Measurements from ENCODE around the gene CFAP299.
A peak's percentile ranks its signal among the peaks of the same experiment; 100 is the strongest.

The CFAP299 gene

GRCh38 chr4:80535551-80535950, 200.0 kb downstream of the CFAP299 start:
- no peaks in the 10 kb centered on the region for H3K36me3 ChIP-seq (ENCODE audit: insufficient read depth, low read length)
- no peak overlapping the region for H3K9ac ChIP-seq (ENCODE audit: low read length)
- TF ChIP-seq EZH2 (IDR thresholded peaks at IDR 0.05; ENCODE audit: borderline replicate concordance, low read length) (no peak), CTCF (IDR thresholded peaks at IDR 0.05; ENCODE audit: low read length) (no peak)
- peak overlapping the region; percentile 2 for H3K27ac ChIP-seq (ENCODE audit: low read depth, low read length, poor library complexity, severe bottlenecking)
- no peaks in the 10 kb centered on the region for H4K20me1 ChIP-seq (ENCODE audit: insufficient read depth, low read length)
- no peaks in the 10 kb centered on the region for H3F3A ChIP-seq (ENCODE audit: insufficient read depth, low read length)
- H3K9me3 ChIP-seq (ENCODE audit: low read length): no peaks in the 10 kb centered on the region
- H3K4me3 ChIP-seq (ENCODE audit: low read depth, low read length, poor library complexity, severe bottlenecking): no peak overlapping the region
- no peaks in the 10 kb centered on the region for H3K79me2 ChIP-seq (ENCODE audit: insufficient read depth, low read length)
- no peaks in the 10 kb centered on the region for H3K27me3 ChIP-seq (ENCODE audit: insufficient read depth, low read length)
- H3K4me1 ChIP-seq (ENCODE audit: insufficient read depth, low read length, severe bottlenecking): peaks cover 61% of the 10 kb centered on the region
- H3K4me2 ChIP-seq (ENCODE audit: low read length): no peak overlapping the region
- H3K9me2 ChIP-seq (ENCODE audit: low read depth, low read length): no peaks in the 10 kb centered on the region
- H2AFZ ChIP-seq (ENCODE audit: low read length): no peak overlapping the region

- H3K4me3 ChIP-seq (ENCODE audit: low read depth, low read length, poor library complexity, severe bottlenecking): no peak overlapping the region
- peak overlapping the region; percentile 74 for H3K27ac ChIP-seq (ENCODE audit: low read depth, low read length, poor library complexity, severe bottlenecking)
- no peak overlapping the region for H2AFZ ChIP-seq (ENCODE audit: low read length)
- H3K9ac ChIP-seq (ENCODE audit: low read length): no peak overlapping the region
- no peaks in the 10 kb centered on the region for H3K36me3 ChIP-seq (ENCODE audit: insufficient read depth, low read length)
- no peaks in the 10 kb centered on the region for H3K79me2 ChIP-seq (ENCODE audit: insufficient read depth, low read length)
- TF ChIP-seq CTCF (IDR thresholded peaks at IDR 0.05; ENCODE audit: low read length): no peak
- no peak for TF ChIP-seq EZH2 (IDR thresholded peaks at IDR 0.05; ENCODE audit: borderline replicate concordance, low read length)
- no peak overlapping the region for H3K4me2 ChIP-seq (ENCODE audit: low read length)
- H3F3A ChIP-seq (ENCODE audit: insufficient read depth, low read length): no peaks in the 10 kb centered on the region
- no peaks in the 10 kb centered on the region for H4K20me1 ChIP-seq (ENCODE audit: insufficient read depth, low read length)
- H3K27me3 ChIP-seq (ENCODE audit: insufficient read depth, low read length): no peaks in the 10 kb centered on the region
- H3K9me3 ChIP-seq (ENCODE audit: low read length): no peaks in the 10 kb centered on the region
- H3K9me2 ChIP-seq (ENCODE audit: low read depth, low read length): no peaks in the 10 kb centered on the region
- peaks cover 57% of the 10 kb centered on the region for H3K4me1 ChIP-seq (ENCODE audit: insufficient read depth, low read length, severe bottlenecking)
Observed at GRCh38 chr4:80538276-80538926, 202.9 kb downstream of the CFAP299 start.

GRCh38 chr4:80539190-80539589, 203.7 kb downstream of the CFAP299 start:
- Histone ChIP-seq H3K4me3 (ENCODE audit: low read depth, low read length, poor library complexity, severe bottlenecking) (no peak overlapping the region), H3K4me2 (ENCODE audit: low read length) (no peak overlapping the region), H3K4me1 (ENCODE audit: insufficient read depth, low read length, severe bottlenecking) (peaks cover 49% of the 10 kb centered on the region), H4K20me1 (ENCODE audit: insufficient read depth, low read length) (no peaks in the 10 kb centered on the region), H3K36me3 (ENCODE audit: insufficient read depth, low read length) (no peaks in the 10 kb centered on the region), H3F3A (ENCODE audit: insufficient read depth, low read length) (no peaks in the 10 kb centered on the region), H3K79me2 (ENCODE audit: insufficient read depth, low read length) (no peaks in the 10 kb centered on the region), H3K9ac (ENCODE audit: low read length) (peak overlapping the region; percentile 12; the same call in 1 of the 2 replicates), H3K27me3 (ENCODE audit: insufficient read depth, low read length) (no peaks in the 10 kb centered on the region), H3K9me2 (ENCODE audit: low read depth, low read length) (no peaks in the 10 kb centered on the region), H3K27ac (ENCODE audit: low read depth, low read length, poor library complexity, severe bottlenecking) (peak overlapping the region; percentile 74), H2AFZ (ENCODE audit: low read length) (peak overlapping the region; percentile 57; the same call in 1 of the 2 replicates), H3K9me3 (ENCODE audit: low read length) (no peaks in the 10 kb centered on the region)
- TF ChIP-seq CTCF (IDR thresholded peaks at IDR 0.05; ENCODE audit: low read length) (no peak), EZH2 (IDR thresholded peaks at IDR 0.05; ENCODE audit: borderline replicate concordance, low read length) (no peak)
